Measurements from ENCODE around the gene UAP1L1. TPM values are rescaled to one million over a fixed set of nuclear protein-coding genes. Genes with fewer than 3 reads are reported as not detected.
"Not testable (repeated sequence)": the region's sequence is repeated elsewhere in the genome, so short reads cannot be mapped to it uniquely, and the experiment has no call there.

The UAP1L1 gene
- total and polyA plus RNA-seq, 2 of the 4 experiments (the other 2 are of a cell fraction): 2.3 to 9.8 TPM

- DNase-seq; CTCF ChIA-PET; H2BK15ac ChIP-seq (ENCODE audit: low read depth, low read length); H2BK120ac ChIP-seq (ENCODE audit: low read depth, low read length); H3K4me2 ChIP-seq (ENCODE audit: low read depth, low read length); H3K27me3 ChIP-seq (ENCODE audit: control insufficient read depth, insufficient read depth, low read length); H3K36me3 ChIP-seq (ENCODE audit: control insufficient read depth, insufficient read depth, low read length); H3K4ac ChIP-seq (ENCODE audit: low read depth, low read length); H2AFZ ChIP-seq (replicated peaks; ENCODE audit: low read length, poor library complexity); intact Hi-C loops (cut with micrococcal nuclease); H4K91ac ChIP-seq (ENCODE audit: insufficient read depth, low read depth, low read length); H2AK5ac ChIP-seq (ENCODE audit: low read depth, low read length); ATAC-seq (ENCODE audit: low read depth); H3K56ac ChIP-seq (ENCODE audit: extremely low read depth, insufficient read depth, low read length); H2BK20ac ChIP-seq (ENCODE audit: low read depth, low read length); H3K4me3 ChIP-seq (ENCODE audit: insufficient read depth, low read depth, low read length); H2AK9ac ChIP-seq (replicated peaks; ENCODE audit: low read depth, low read length, poor library complexity); H4K20me1 ChIP-seq (ENCODE audit: insufficient read depth, low read length); H3K27ac ChIP-seq (ENCODE audit: insufficient read depth, low read length); dilution Hi-C loops (cut with HindIII; ENCODE audit: low sequenced_read_pairs, unreplicated experiment); H2BK5ac ChIP-seq (ENCODE audit: low read depth, low read length, poor library complexity, severe bottlenecking); BruUV-seq (replicated peaks); H4K5ac ChIP-seq (ENCODE audit: low read depth, low read length); H3K9ac ChIP-seq (ENCODE audit: low read depth, low read length); H3K9me3 ChIP-seq (ENCODE audit: control insufficient read depth, insufficient read depth, low read length); H3K23ac ChIP-seq (ENCODE audit: low read depth, low read length); H3K18ac ChIP-seq (ENCODE audit: low read depth, low read length); H4K8ac ChIP-seq (ENCODE audit: low read depth in 2 of 2, low read length in 2 of 2); H3K14ac ChIP-seq (replicated peaks; ENCODE audit: low read depth, low read length): not testable (repeated sequence)
- peaks cover 16% of the 10 kb centered on the region for H3K9me1 ChIP-seq (ENCODE audit: insufficient read depth, low read length)
- in situ Hi-C loops (cut with MboI; ENCODE audit: low sequenced_read_pairs): loop anchor here (5.0 kb wide), 1 partner anchor 103 kb away; the partner anchor contains the start of genes CYSRT1 and RNF224
- WGBS, 2 experiments (ENCODE audit: extremely low coverage in 2 of 2, insufficient read length in 1 of 2): no CpG with 5 or more reads among the region's 5 CpGs
- H3K4me1 ChIP-seq (ENCODE audit: control insufficient read depth, insufficient read depth, low read length): peaks cover 14% of the 10 kb centered on the region; the same call in 1 of the 2 replicates
- POLR2A ChIA-PET (ENCODE audit: unreplicated experiment): interaction anchor here (0.9 kb wide), 1 partner anchor 117 kb away, joined by 4 read pairs; the partner anchor contains the start of gene TUBB4B
- H3K79me1 ChIP-seq (ENCODE audit: low read depth in 1 of 2, low read length in 2 of 2): peaks cover 13 to 35% of the 10 kb centered on the region in 2 experiments
Measured at GRCh38 chr9:137123952-137124462, 46.7 kb downstream of the UAP1L1 start.
